ENCODE data around the gene SPNS3.

The SPNS3 gene

DNA sequence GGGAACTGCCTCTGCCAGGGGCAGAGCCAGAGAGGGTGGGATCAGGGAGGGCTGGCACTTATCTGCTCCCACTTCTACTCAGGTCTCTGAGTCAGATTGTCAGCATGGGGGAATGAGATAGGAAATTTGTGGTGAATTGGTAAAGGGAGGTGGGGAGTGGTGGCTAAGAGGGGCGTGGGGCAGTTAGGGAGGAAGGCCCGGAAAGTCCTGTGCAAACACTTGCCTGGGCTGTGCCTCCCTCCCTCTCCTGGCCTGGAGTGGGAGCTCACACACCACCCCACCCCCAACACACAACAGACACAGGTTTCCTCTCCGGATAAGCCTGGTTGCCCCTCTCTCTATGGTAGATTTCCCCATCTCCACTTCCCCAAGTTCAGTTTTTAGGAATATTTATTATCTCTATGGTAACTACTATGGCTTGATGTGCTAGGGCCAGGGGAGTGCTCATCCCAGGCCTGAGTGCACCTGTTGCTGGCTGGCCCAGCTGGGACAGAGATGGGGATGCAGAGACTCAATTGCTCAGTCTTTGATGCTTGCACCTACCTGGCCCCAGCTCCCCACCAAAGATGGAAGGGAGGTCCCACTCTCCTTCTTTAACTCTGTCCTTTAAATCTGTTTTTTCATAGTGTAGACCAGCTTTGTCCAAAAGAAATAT, 67.7 kb downstream of the SPNS3 start:
- no peak for DNase-seq (ENCODE audit: low read depth)
- no peak overlapping the region for H3K4me3 ChIP-seq (replicated peaks; ENCODE audit: low read depth, low read length)
- TF ChIP-seq, protein P1, sequence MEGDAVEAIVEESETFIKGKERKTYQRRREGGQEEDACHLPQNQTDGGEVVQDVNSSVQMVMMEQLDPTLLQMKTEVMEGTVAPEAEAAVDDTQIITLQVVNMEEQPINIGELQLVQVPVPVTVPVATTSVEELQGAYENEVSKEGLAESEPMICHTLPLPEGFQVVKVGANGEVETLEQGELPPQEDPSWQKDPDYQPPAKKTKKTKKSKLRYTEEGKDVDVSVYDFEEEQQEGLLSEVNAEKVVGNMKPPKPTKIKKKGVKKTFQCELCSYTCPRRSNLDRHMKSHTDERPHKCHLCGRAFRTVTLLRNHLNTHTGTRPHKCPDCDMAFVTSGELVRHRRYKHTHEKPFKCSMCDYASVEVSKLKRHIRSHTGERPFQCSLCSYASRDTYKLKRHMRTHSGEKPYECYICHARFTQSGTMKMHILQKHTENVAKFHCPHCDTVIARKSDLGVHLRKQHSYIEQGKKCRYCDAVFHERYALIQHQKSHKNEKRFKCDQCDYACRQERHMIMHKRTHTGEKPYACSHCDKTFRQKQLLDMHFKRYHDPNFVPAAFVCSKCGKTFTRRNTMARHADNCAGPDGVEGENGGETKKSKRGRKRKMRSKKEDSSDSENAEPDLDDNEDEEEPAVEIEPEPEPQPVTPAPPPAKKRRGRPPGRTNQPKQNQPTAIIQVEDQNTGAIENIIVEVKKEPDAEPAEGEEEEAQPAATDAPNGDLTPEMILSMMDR (IDR thresholded peaks at IDR 0.05; ENCODE audit: low read length, missing control alignments) = no peak

DNA sequence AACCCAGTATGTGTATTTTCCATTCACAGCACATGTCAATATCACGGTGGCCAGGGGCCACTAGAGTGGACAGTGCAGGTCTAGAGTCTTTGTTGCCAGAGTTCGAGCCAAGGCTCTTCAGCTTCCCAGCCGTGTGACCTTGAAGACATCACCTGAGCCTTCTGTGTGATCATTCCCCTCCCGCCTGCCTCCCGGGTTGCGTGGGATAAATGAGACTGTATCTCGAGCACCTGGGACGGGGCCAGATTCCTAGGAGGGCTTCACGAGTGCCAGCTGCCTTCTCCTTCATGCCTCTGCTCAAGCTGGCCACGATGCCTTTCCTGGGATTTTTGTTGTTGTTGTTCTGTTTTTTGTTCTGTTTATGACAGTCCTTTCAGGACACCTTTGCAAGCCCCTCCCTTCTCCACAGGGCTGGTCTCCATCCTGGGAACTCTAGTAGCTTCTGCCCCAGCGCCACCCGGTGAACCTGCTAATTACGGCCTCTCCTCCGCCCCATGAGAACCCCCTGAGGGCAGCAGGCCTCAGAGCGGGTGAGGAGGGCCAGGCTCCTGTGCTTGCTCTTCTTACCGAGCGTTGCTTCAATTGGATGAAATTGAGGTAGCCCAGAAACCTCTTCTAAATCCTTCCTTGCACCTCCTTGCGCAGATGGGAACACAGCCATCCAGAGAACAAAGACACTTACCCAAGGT, 68.9 kb downstream of the SPNS3 start:
- no peak overlapping the region for H3K4me3 ChIP-seq (replicated peaks; ENCODE audit: low read depth, low read length)
- TF ChIP-seq, protein P1 (IDR thresholded peaks at IDR 0.05; ENCODE audit: low read length, missing control alignments) = no peak

DNA sequence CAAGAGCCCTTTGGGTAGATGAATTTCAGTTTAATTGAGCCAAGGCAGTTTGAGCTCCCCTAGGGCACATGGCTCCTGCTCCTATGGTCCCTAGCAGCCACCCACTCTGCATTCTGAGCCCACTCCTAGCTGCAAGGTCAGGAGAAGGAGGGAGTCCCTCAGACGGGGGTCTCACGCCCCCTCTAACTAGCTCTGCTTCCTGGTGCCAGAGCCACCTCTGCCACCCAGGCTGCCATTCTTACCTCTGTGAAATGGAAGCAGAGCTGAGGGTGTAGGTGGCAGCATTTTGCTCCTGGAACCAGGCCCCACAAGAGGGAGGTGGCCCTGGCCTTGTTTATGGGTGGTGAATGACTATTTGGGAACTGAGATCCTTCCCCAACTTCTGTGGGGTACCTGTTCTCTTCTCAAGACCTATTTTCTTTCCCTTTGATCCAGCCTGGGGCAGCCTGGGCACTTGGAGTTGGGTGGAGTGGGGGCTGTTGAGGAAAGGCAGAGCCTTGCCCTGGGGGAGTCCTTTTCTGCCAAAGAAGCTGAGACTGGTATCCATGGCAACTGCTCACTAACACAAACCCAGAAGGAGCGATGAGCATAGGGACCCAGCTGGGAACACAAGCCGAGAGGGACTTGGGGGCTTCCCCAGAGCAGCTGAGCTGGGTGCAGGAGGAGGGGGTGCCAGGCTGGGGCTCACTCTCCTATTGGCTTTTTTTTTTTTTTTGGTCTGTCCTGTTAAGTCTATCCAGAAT, 69.7 kb downstream of the SPNS3 start:
- no peak overlapping the region for H3K4me3 ChIP-seq (replicated peaks; ENCODE audit: low read depth, low read length)
- TF ChIP-seq, protein P1 (IDR thresholded peaks at IDR 0.05; ENCODE audit: low read length, missing control alignments) = no peak
- no peak for DNase-seq (ENCODE audit: low read depth)

More for the DNA sequence above, 68.9 kb downstream of the SPNS3 start:
- no peak for DNase-seq (ENCODE audit: low read depth)

DNA sequence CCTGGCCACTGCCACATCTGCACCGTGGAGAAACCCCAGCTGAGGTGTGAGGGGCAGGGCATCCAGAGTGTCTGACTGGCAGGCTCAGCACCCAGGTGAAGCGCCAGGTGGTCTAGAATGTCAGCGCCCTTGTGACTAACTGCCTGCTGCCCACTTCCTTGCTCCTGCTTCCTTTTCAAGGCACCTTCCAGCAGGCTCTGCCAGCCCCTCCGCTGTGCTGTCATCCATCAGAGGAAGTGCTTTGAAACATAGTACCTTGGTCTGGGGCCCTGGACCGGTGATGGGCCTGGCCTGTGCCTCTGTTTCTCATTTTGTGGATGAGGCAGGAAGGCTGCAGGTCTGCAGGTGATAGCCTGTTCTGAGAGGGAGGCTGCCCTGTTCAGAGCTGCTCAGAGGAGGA, 70.4 kb downstream of the SPNS3 start:
- TF ChIP-seq, protein P1 (IDR thresholded peaks at IDR 0.05; ENCODE audit: low read length, missing control alignments) = no peak
- no peak overlapping the region for H3K4me3 ChIP-seq (replicated peaks; ENCODE audit: low read depth, low read length)
- DNase-seq (ENCODE audit: low read depth) = no peak

DNA sequence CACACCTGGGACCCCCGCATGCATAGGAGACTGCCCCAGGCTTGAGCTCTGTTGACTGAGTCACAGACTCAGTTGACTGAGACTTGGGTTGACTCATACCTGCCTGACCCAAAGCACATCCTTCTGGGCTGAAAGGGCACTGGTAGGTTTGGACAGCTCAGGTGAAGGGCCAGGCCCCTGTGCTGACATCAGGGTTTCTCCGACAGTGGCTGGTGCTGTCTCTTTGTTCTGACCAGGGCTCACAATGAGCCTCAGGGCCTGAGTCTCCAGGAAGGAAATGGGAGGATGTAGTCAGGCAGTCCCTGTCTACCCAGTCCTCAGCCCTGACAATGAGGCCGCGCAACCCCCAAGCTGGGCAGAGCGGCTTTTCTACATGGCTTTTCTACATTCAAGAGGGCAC, 71.4 kb downstream of the SPNS3 start:
- TF ChIP-seq, protein P1 (IDR thresholded peaks at IDR 0.05; ENCODE audit: low read length, missing control alignments) = no peak
- DNase-seq (ENCODE audit: low read depth) = no peak
- H3K4me3 ChIP-seq (replicated peaks; ENCODE audit: low read depth, low read length) = no peak overlapping the region

DNA sequence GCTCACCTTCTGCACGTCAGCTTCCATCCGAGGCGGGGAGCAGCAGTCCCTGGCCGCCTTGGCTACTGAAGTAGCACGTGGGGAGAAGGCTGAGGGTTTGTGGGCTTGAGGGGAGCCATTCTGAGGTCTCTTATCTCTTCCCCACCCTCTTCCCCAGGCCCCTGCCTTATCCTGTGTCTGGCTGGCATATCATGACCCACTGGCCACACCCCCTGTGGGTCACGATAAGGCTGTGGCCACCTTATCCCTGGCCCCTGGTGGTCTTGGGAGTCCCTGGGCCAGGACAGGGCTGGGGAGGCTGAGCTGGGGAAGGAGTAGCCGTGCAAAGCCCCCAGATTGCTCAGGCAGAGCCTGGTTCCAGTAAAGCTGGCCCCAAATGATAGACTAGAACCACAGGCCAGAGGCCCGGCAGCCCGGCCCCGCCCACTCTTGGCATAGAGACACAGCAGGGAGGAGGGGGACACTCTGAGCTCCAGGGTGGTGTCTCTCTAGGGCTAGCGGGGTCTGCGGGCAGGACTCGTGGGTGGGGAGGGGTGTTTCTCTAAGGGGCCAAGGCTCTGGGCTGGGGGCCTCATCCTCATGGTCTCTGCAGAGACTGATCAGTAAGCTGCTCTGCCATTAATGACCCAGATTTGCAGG, 72.6 kb downstream of the SPNS3 start:
- H3K4me3 ChIP-seq (replicated peaks; ENCODE audit: low read depth, low read length) = no peak overlapping the region
- TF ChIP-seq, protein P1 (IDR thresholded peaks at IDR 0.05; ENCODE audit: low read length, missing control alignments) = no peak
- no peak for DNase-seq (ENCODE audit: low read depth)

Data from fibroblast of pulmonary artery (primary cell).